GM12878 (cell line): ENCODE data around the gene KLHL3. TPM values are rescaled to one million over a fixed set of nuclear protein-coding genes. Genes with fewer than 3 reads are reported as not detected.

Experiments
- ATAC-seq: fragments of 200-7000 bp; cut with Tn5 transposase; 3 replicates; pipeline ENCODE4 v1.9.1; 2020; ENCODE audit warnings: mild to moderate bottlenecking, moderate library complexity
- BruUV-seq: library from RNA; stranded (reverse); fragments of 400-500 nt; replicated peaks from 2 replicates; lab custom pipeline; 2021; lab: Mats Ljungman, UMichigan
- CTCF ChIA-PET: fragments of 300-600 bp; sonication (Branson Sonifier 250); formaldehyde crosslinking; extraction: SDS; loops from one replicate; lab custom pipeline; 2021; ENCODE audit warnings: inconsistent platforms; lab: Yijun Ruan, JAX
- POLR2A ChIA-PET: fragments of 350-600 bp; formaldehyde crosslinking; extraction: SDS; loops from one replicate; lab custom pipeline; 2021; ENCODE audit warnings: inconsistent platforms; lab: Charles Lee
- RAD21 ChIA-PET: fragments of 300-600 bp; sonication (Branson Sonifier 250); formaldehyde crosslinking; loops from one replicate; lab custom pipeline; 2023; ENCODE audit warnings: antibody characterized with exemption; ENCODE audit not compliant: unreplicated experiment; lab: Charles Lee
- SMC1A ChIA-PET: fragments of 300-600 bp; sonication (Branson Sonifier 250); formaldehyde crosslinking; loops from one replicate; lab custom pipeline; 2023; ENCODE audit not compliant: unreplicated experiment, uncharacterized antibody; lab: Charles Lee
- DNase-seq: peaks from one replicate; pipeline ENCODE4 v3.0.0-alpha.2; 2011; ENCODE audit warnings: low read depth, low spot score
- FAIRE-seq: peaks from 3 replicates; lab custom pipeline; 2011; peaks lifted over from hg19 to GRCh38; lab: Jason Lieb, UNC
- H2AFZ ChIP-seq: 2 replicates; pipeline ENCODE4 v1.6.0; 2011; ENCODE audit warnings: low read depth, low read length, control low read depth; ENCODE audit not compliant: control insufficient read depth
- H3K27ac ChIP-seq: 2 replicates; pipeline ENCODE4 v1.5.1; 2011; ENCODE audit warnings: control low read depth; ENCODE audit not compliant: control insufficient read depth, insufficient read depth
- H3K27me3 ChIP-seq, 2 experiments: replicated peaks in 1 of 2; 2 replicates each; pipeline versions ENCODE4 v1.6.0 to v1.6.1; 2011; ENCODE audit warnings: low read length in 1 of 2; ENCODE audit not compliant: control insufficient read depth in 2 of 2, insufficient read depth in 2 of 2
- H3K36me3 ChIP-seq, 2 experiments: 2 replicates each; pipeline ENCODE4 v1.5.1; 2011; ENCODE audit warnings: low read length in 1 of 2; ENCODE audit not compliant: control insufficient read depth in 2 of 2, insufficient read depth in 2 of 2
- H3K4me1 ChIP-seq: 2 replicates; pipeline ENCODE4 v1.6.1; 2011; ENCODE audit warnings: mild to moderate bottlenecking, low read length, moderate library complexity, mixed read lengths; ENCODE audit not compliant: control insufficient read depth, insufficient read depth
- H3K4me2 ChIP-seq: 2 replicates; pipeline ENCODE4 v1.6.0; 2011; ENCODE audit warnings: control low read depth; ENCODE audit not compliant: control insufficient read depth, insufficient read depth
- H3K4me3 ChIP-seq: fragments of 200-600 bp; sonication (generic); 2 replicates; pipeline ENCODE4 v1.5.1; 2016
- H3K79me2 ChIP-seq: 2 replicates; pipeline ENCODE4 v1.6.0; 2011; ENCODE audit warnings: low read length; ENCODE audit not compliant: control insufficient read depth, insufficient read depth
- H3K9ac ChIP-seq: 2 replicates; pipeline ENCODE4 v1.8.0; 2011; ENCODE audit warnings: low read length, control low read depth, mixed read lengths; ENCODE audit not compliant: control insufficient read depth, insufficient read depth
- H3K9me3 ChIP-seq: replicated peaks from 3 replicates; pipeline ENCODE4 v1.5.1; 2011; ENCODE audit warnings: mild to moderate bottlenecking, low read length; ENCODE audit not compliant: control insufficient read depth, insufficient read depth
- H4K20me1 ChIP-seq: 2 replicates; pipeline ENCODE4 v1.6.0; 2011; ENCODE audit not compliant: control insufficient read depth, insufficient read depth
- BCLAF1 ChIP-seq: fragments of 450-650 bp; IDR thresholded peaks from 2 replicates; pipeline ENCODE4 v1.6.1; 2017; ENCODE audit warnings: antibody characterized with exemption, mild to moderate bottlenecking, moderate library complexity
- EED ChIP-seq: sonication (generic); IDR thresholded peaks from 2 replicates; pipeline ENCODE4 v1.6.1; 2016; ENCODE audit warnings: antibody characterized with exemption, low read depth
- ETV6 ChIP-seq, 2 experiments: fragments of 450-650 bp in 1 of 2; IDR thresholded peaks in 1 of 2; conservative IDR thresholded peaks in 1 of 2; 2 replicates each; pipeline ENCODE4 v1.6.1; 2014; ENCODE audit warnings: antibody characterized with exemption in 1 of 2, borderline replicate concordance in 1 of 2, low read depth in 1 of 2, mild to moderate bottlenecking in 1 of 2, moderate library complexity in 1 of 2
- HDGF ChIP-seq: fragments of 450-650 bp; IDR thresholded peaks from 2 replicates; pipeline ENCODE4 v1.6.1; 2016; ENCODE audit warnings: antibody characterized with exemption
- KAT2A ChIP-seq: conservative IDR thresholded peaks from 2 replicates; pipeline ENCODE4 v1.6.1; 2011; ENCODE audit warnings: low read depth, low read length; ENCODE audit not compliant: control insufficient read depth
- NBN ChIP-seq: fragments of 450-650 bp; IDR thresholded peaks from 2 replicates; pipeline ENCODE4 v1.6.1; 2016
- POLR2A ChIP-seq: IDR thresholded peaks from 2 replicates; pipeline ENCODE4 v1.6.1; 2011; ENCODE audit warnings: low read depth, mild to moderate bottlenecking, low read length
- POU2F2 ChIP-seq: IDR thresholded peaks from 3 replicates; pipeline ENCODE4 v1.6.1; 2011; ENCODE audit warnings: low read depth, mild to moderate bottlenecking, low read length, borderline replicate concordance
- REST ChIP-seq: IDR thresholded peaks from 2 replicates; pipeline ENCODE4 v1.6.1; 2012; ENCODE audit warnings: mild to moderate bottlenecking, low read depth, low read length
- SIN3A ChIP-seq: IDR thresholded peaks from 2 replicates; pipeline ENCODE4 v1.6.1; 2012; ENCODE audit warnings: low read depth, low read length, improper control_type of control experiment
- SRF ChIP-seq, 2 experiments: IDR thresholded peaks; 2 replicates each; pipeline ENCODE4 v1.6.1; 2011; ENCODE audit warnings: low read depth in 2 of 2, low read length in 2 of 2, mild to moderate bottlenecking in 1 of 2, moderate library complexity in 1 of 2
- ZNF217 ChIP-seq: fragments of 450-650 bp; IDR thresholded peaks from 2 replicates; pipeline ENCODE4 v1.6.1; 2017; ENCODE audit warnings: antibody characterized with exemption, mild to moderate bottlenecking
- WGBS: methylation state at CpG from one replicate; pipeline ENCODE4 v1.1.6; 2016; ENCODE audit warnings: low lambda C conversion rate; ENCODE audit not compliant: insufficient replicate concordance, insufficient coverage; ENCODE audit errors: missing lambda C conversion rate; 5-methylcytosine and 5-hydroxymethylcytosine counted together
- in situ Hi-C: fragments of 300-500 bp; cut with MboI; formaldehyde crosslinking; loops from 9 replicates; pipeline ENCODE4 v1.14.3; 2018; ENCODE audit warnings: mixed read lengths
- intact Hi-C: fragments of 100-400 bp; cut with micrococcal nuclease; formaldehyde crosslinking; loops from one replicate; pipeline ENCODE4 v1.14.2; 2022; ENCODE audit not compliant: unreplicated experiment
- polyA plus RNA-seq, 11 experiments: library from polyadenylated mRNA; depleted of rRNA in 4 of 11; unstranded in 6 of 11; stranded (reverse) in 5 of 11; fragments of >200 nt; fragmentation: Nextera tagmentation in 4 of 11; fragmentation: Illumina TruSeq in 1 of 11; extraction: Ambion mirVana in 4 of 11; extraction: Trizol in 1 of 11; gene quantifications; 1 replicate in 1 of 11; 2 replicates in 10 of 11; pipeline versions ENCODE4 v1.2.1 to v1.2.3, GENCODE V29; 2011 to 2016; ENCODE audit warnings: inconsistent platforms in 2 of 11, missing spikeins in 2 of 11, low read depth in 1 of 11
- total RNA-seq, 4 experiments: library from RNA; depleted of rRNA in 3 of 4; stranded (reverse); fragments of >200 nt in 3 of 4; fragmentation: Illumina TruSeq in 1 of 4; extraction: Trizol in 1 of 4; gene quantifications; 2 replicates each; pipeline versions ENCODE4 v1.2.1 to v1.2.3, GENCODE V29; 2013 to 2021
- TF ChIP-seq, protein P1 (sequence below): IDR thresholded peaks from 2 replicates; pipeline ENCODE4 v1.6.1; 2011; ENCODE audit warnings: borderline replicate concordance, low read depth, mild to moderate bottlenecking, moderate library complexity, mixed read lengths, low read length; ENCODE audit not compliant: insufficient read depth; ENCODE audit errors: extremely low read length
- TF ChIP-seq, protein P2 (sequence below): fragments of 450-650 bp; conservative IDR thresholded peaks from 2 replicates; pipeline ENCODE4 v1.6.1; 2017; ENCODE audit warnings: mild to moderate bottlenecking, moderate library complexity

The KLHL3 gene
- total and polyA plus RNA-seq, 10 of the 15 experiments (the other 5 are each of a cell fraction or from before 2014, with no cell fraction given) = 1.7 to 11.7 (median 5.6) TPM

GRCh38 chr5:137739737-137740136 is 3.8 kb upstream of the KLHL3 start:
- Histone ChIP-seq H3K36me3 (no peaks in the 10 kb centered on the region), H3K4me2 (no peak overlapping the region), H3K9me3 (no peaks in the 10 kb centered on the region; the same call in 2 of the 3 replicates), H4K20me1 (no peaks in the 10 kb centered on the region), H3K4me1 (peaks cover 15% of the 10 kb centered on the region), H3K79me2 (0 out of 2 replicates have a peak, but pooled peaks cover 2% of the 10 kb centered on the region), H3K4me3 (no peak overlapping the region), H3K27ac (no peak overlapping the region), H3K9ac (no peak overlapping the region), H3K27me3 (no peaks in the 10 kb centered on the region), H2AFZ (no peak overlapping the region)
- no peak for ATAC-seq
- in situ Hi-C loops (loop anchor here (5.0 kb wide), 2 partner anchors 82 to 112 kb away; no protein-coding TSS in a partner anchor), intact Hi-C loops (no loop called here)
- 83% methylated on average over 4 of the region's 4 CpGs for WGBS
- BruUV-seq = no TSS peak
- ChIA-PET SMC1A (interaction anchor here (1.3 to 7.3 kb wide), 4 partner anchors 12 to 109 kb away, joined by 8 to 155 read pairs (median 58); no protein-coding TSS in a partner anchor), POLR2A (interaction anchor here (3.9 kb wide), 1 partner anchor 14 kb away, joined by 14 read pairs; the partner anchor contains the start of gene HNRNPA0), CTCF (interaction anchor here (0.8 to 18.4 kb wide), 4 partner anchors 12 to 116 kb away, joined by 3 to 619 read pairs (median 126); no protein-coding TSS in a partner anchor), RAD21 (interaction anchor here (0.7 to 6.5 kb wide), 3 partner anchors 57 to 109 kb away, joined by 3 to 168 read pairs (median 101); no protein-coding TSS in a partner anchor)
- DNase-seq = no peak
- no peak for FAIRE-seq
- TF ChIP-seq KAT2A (no peak), ZNF217 (no peak), EED (no peak), ETV6 (conservative IDR thresholded peaks at IDR 0.05 in 1 of 2, IDR thresholded peaks at IDR 0.05 in 1 of 2; ENCODE audit: borderline replicate concordance in 1 of 2, low read depth in 1 of 2) (no peak), SRF (IDR thresholded peaks at IDR 0.05; ENCODE audit: low read depth in 2 of 2, low read length in 2 of 2) (no peak), SIN3A (no peak), HDGF (no peak), POU2F2 (no peak), BCLAF1 (no peak), POLR2A (no peak), REST (no peak), NBN (no peak)
- TF ChIP-seq, protein P1, sequence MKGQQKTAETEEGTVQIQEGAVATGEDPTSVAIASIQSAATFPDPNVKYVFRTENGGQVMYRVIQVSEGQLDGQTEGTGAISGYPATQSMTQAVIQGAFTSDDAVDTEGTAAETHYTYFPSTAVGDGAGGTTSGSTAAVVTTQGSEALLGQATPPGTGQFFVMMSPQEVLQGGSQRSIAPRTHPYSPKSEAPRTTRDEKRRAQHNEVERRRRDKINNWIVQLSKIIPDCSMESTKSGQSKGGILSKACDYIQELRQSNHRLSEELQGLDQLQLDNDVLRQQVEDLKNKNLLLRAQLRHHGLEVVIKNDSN = no peak
- TF ChIP-seq, protein P2, sequence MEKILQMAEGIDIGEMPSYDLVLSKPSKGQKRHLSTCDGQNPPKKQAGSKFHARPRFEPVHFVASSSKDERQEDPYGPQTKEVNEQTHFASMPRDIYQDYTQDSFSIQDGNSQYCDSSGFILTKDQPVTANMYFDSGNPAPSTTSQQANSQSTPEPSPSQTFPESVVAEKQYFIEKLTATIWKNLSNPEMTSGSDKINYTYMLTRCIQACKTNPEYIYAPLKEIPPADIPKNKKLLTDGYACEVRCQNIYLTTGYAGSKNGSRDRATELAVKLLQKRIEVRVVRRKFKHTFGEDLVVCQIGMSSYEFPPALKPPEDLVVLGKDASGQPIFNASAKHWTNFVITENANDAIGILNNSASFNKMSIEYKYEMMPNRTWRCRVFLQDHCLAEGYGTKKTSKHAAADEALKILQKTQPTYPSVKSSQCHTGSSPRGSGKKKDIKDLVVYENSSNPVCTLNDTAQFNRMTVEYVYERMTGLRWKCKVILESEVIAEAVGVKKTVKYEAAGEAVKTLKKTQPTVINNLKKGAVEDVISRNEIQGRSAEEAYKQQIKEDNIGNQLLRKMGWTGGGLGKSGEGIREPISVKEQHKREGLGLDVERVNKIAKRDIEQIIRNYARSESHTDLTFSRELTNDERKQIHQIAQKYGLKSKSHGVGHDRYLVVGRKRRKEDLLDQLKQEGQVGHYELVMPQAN = no peak
